Mammary epithelial cell (primary cell): Measurements from ENCODE around the gene MRPL53.
A peak's percentile ranks its signal among the peaks of the same experiment; 100 is the strongest.

Experiments
- CTCF ChIP-seq, 2 donors: IDR thresholded peaks in 1 of 2; conservative IDR thresholded peaks in 1 of 2; 2 replicates each; pipeline ENCODE4 v1.5.1; 2011 to 2012; ENCODE audit warnings: inconsistent platforms in 2 of 2, low read length in 2 of 2, mild to moderate bottlenecking in 2 of 2, control low read depth in 1 of 2, low read depth in 1 of 2; ENCODE audit not compliant: insufficient read depth in 1 of 2; ENCODE audit errors: extremely low read depth in 1 of 2
- EZH2 ChIP-seq: IDR thresholded peaks from 2 replicates; pipeline ENCODE4 v1.6.1; 2012; ENCODE audit warnings: low read length, inconsistent platforms, borderline replicate concordance

GRCh38 chr2:74515981-74516633 is 43.6 kb upstream of the MRPL53 start:
- TF ChIP-seq CTCF (conservative IDR thresholded peaks at IDR 0.05 in 1 of 2, IDR thresholded peaks at IDR 0.05 in 1 of 2; ENCODE audit: extremely low read depth in 1 of 2, insufficient read depth in 1 of 2, low read depth in 1 of 2, low read length in 2 of 2) (no peak), EZH2 (peak; percentile 12)
